K562 (cell line): ENCODE data around the gene MRO.

ENCODE experiments used
- EZH2 ChIP-seq: IDR thresholded peaks from 2 replicates; pipeline ENCODE4 v1.6.1; 2012; ENCODE audit warnings: low read depth, mild to moderate bottlenecking, inconsistent platforms, low read length, borderline replicate concordance
- FOSL1 ChIP-seq: fragments of 200-800 bp; sonication (Bioruptor generic); conservative IDR thresholded peaks from 2 replicates; pipeline ENCODE4 v1.6.1; 2016; ENCODE audit warnings: missing genetic modification characterization, missing compliant biosample characterization
- FOXK1 ChIP-seq: sonication (generic); formaldehyde crosslinking; IDR thresholded peaks from 2 replicates; pipeline ENCODE4 v1.8.0; 2022; ENCODE audit warnings: missing genetic modification reagents, mild to moderate bottlenecking, borderline replicate concordance
- GABPB2 ChIP-seq: fragments of 250-450 bp; sonication (Bioruptor Pico); conservative IDR thresholded peaks from 2 replicates; pipeline ENCODE4 v1.5.1; 2021; ENCODE audit warnings: mild to moderate bottlenecking
- MEF2D ChIP-seq: conservative IDR thresholded peaks from 2 replicates; pipeline ENCODE4 v1.6.1; 2016; ENCODE audit warnings: low read depth, missing genetic modification characterization, missing compliant biosample characterization
- NFXL1 ChIP-seq: fragments of 450-650 bp; formaldehyde crosslinking; IDR thresholded peaks from 2 replicates; pipeline ENCODE4 v1.4.0; 2021; ENCODE audit warnings: mild to moderate bottlenecking
- NR2C2 ChIP-seq, 2 experiments: fragments of 200-800 bp in 1 of 2; sonication (Bioruptor generic) in 1 of 2; sonication (generic) in 1 of 2; formaldehyde crosslinking in 1 of 2; IDR thresholded peaks; 2 replicates each; pipeline versions ENCODE4 v1.6.1 to v1.8.0; 2016 to 2022; ENCODE audit warnings: mild to moderate bottlenecking in 1 of 2, missing compliant biosample characterization in 1 of 2, missing genetic modification characterization in 1 of 2, missing genetic modification reagents in 1 of 2
- POLR2A ChIP-seq: fragments of 450-650 bp; conservative IDR thresholded peaks from 2 replicates; pipeline ENCODE4 v1.6.1; 2016
- TF ChIP-seq, protein P1 (sequence below), 3 experiments: IDR thresholded peaks in 2 of 3; conservative IDR thresholded peaks in 1 of 3; 2 replicates each; pipeline ENCODE4 v1.5.1; 2011 to 2012; ENCODE audit warnings: low read length in 3 of 3, mild to moderate bottlenecking in 3 of 3, control low read depth in 2 of 3, improper control_type of control experiment in 1 of 3, inconsistent platforms in 1 of 3, low read depth in 1 of 3, mixed read lengths in 1 of 3, moderate library complexity in 1 of 3; ENCODE audit not compliant: insufficient read depth in 2 of 3
- TF ChIP-seq, protein P2 (sequence below): sonication (generic); formaldehyde crosslinking; IDR thresholded peaks from 2 replicates; pipeline ENCODE4 v1.8.0; 2022; ENCODE audit warnings: missing genetic modification reagents, mild to moderate bottlenecking, borderline replicate concordance

GRCh38 chr18:50749421-50749820, 70.4 kb downstream of the MRO start:
- no peak for TF ChIP-seq FOSL1 (tag)
- no peak for TF ChIP-seq NR2C2 (CRISPR knock-in tag; IDR thresholded peaks at IDR 0.05)
- TF ChIP-seq NR2C2 (tag; IDR thresholded peaks at IDR 0.05) = no peak
- TF ChIP-seq, protein P1, sequence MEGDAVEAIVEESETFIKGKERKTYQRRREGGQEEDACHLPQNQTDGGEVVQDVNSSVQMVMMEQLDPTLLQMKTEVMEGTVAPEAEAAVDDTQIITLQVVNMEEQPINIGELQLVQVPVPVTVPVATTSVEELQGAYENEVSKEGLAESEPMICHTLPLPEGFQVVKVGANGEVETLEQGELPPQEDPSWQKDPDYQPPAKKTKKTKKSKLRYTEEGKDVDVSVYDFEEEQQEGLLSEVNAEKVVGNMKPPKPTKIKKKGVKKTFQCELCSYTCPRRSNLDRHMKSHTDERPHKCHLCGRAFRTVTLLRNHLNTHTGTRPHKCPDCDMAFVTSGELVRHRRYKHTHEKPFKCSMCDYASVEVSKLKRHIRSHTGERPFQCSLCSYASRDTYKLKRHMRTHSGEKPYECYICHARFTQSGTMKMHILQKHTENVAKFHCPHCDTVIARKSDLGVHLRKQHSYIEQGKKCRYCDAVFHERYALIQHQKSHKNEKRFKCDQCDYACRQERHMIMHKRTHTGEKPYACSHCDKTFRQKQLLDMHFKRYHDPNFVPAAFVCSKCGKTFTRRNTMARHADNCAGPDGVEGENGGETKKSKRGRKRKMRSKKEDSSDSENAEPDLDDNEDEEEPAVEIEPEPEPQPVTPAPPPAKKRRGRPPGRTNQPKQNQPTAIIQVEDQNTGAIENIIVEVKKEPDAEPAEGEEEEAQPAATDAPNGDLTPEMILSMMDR (IDR thresholded peaks at IDR 0.05 in 2 of 3, conservative IDR thresholded peaks at IDR 0.05 in 1 of 3; ENCODE audit: insufficient read depth in 2 of 3, low read depth in 1 of 3, low read length in 3 of 3) = no peak
- TF ChIP-seq GABPB2 = no peak
- TF ChIP-seq EZH2 = no peak
- TF ChIP-seq FOXK1 (CRISPR knock-in tag) = no peak
- TF ChIP-seq NFXL1 (CRISPR knock-in tag) = no peak
- no peak for TF ChIP-seq POLR2A
- TF ChIP-seq, protein P2, sequence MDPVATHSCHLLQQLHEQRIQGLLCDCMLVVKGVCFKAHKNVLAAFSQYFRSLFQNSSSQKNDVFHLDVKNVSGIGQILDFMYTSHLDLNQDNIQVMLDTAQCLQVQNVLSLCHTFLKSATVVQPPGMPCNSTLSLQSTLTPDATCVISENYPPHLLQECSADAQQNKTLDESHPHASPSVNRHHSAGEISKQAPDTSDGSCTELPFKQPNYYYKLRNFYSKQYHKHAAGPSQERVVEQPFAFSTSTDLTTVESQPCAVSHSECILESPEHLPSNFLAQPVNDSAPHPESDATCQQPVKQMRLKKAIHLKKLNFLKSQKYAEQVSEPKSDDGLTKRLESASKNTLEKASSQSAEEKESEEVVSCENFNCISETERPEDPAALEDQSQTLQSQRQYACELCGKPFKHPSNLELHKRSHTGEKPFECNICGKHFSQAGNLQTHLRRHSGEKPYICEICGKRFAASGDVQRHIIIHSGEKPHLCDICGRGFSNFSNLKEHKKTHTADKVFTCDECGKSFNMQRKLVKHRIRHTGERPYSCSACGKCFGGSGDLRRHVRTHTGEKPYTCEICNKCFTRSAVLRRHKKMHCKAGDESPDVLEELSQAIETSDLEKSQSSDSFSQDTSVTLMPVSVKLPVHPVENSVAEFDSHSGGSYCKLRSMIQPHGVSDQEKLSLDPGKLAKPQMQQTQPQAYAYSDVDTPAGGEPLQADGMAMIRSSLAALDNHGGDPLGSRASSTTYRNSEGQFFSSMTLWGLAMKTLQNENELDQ = no peak
- TF ChIP-seq MEF2D (tag) = no peak
